ENCODE measurements around the gene HIVEP1.
A peak's percentile ranks its signal among the peaks of the same experiment; 100 is the strongest.
"Not testable (repeated sequence)": the region's sequence is repeated elsewhere in the genome, so short reads cannot be mapped to it uniquely, and the experiment has no call there.

HIVEP1 gene

GRCh38 chr6:12084681-12085080 is 72.6 kb downstream of the HIVEP1 start:
- Mint-ChIP-seq H3K27ac (no peak overlapping the region), H3K4me1 (ENCODE audit: low read depth) (peaks cover 21% of the 10 kb centered on the region), H3K36me3 (ENCODE audit: low read depth) (peaks cover 2% of the 10 kb centered on the region), H3K4me3 (no peak overlapping the region), H3K9me3 (no peaks in the 10 kb centered on the region), H3K27me3 (ENCODE audit: low read depth) (no peaks in the 10 kb centered on the region)

- H3K27me3 Mint-ChIP-seq (ENCODE audit: low read depth): no peaks in the 10 kb centered on the region
- H3K27ac Mint-ChIP-seq: no peak overlapping the region
- peaks cover 9% of the 10 kb centered on the region for H3K36me3 Mint-ChIP-seq (ENCODE audit: low read depth)
- no peak overlapping the region for H3K4me3 Mint-ChIP-seq
- peaks cover 9% of the 10 kb centered on the region for H3K4me1 Mint-ChIP-seq (ENCODE audit: low read depth)
- no peaks in the 10 kb centered on the region for H3K9me3 Mint-ChIP-seq
Measured at GRCh38 chr6:12088531-12088930, 76.4 kb downstream of the HIVEP1 start.

- no peak overlapping the region for H3K4me3 Mint-ChIP-seq
- H3K4me1 Mint-ChIP-seq (ENCODE audit: low read depth): peaks cover 9% of the 10 kb centered on the region
- H3K27me3 Mint-ChIP-seq (ENCODE audit: low read depth): no peaks in the 10 kb centered on the region
- no peaks in the 10 kb centered on the region for H3K9me3 Mint-ChIP-seq
- H3K36me3 Mint-ChIP-seq (ENCODE audit: low read depth): peaks cover 17% of the 10 kb centered on the region
- H3K27ac Mint-ChIP-seq: no peak overlapping the region
Measured at GRCh38 chr6:12090714-12091113, 78.6 kb downstream of the HIVEP1 start.

DNA sequence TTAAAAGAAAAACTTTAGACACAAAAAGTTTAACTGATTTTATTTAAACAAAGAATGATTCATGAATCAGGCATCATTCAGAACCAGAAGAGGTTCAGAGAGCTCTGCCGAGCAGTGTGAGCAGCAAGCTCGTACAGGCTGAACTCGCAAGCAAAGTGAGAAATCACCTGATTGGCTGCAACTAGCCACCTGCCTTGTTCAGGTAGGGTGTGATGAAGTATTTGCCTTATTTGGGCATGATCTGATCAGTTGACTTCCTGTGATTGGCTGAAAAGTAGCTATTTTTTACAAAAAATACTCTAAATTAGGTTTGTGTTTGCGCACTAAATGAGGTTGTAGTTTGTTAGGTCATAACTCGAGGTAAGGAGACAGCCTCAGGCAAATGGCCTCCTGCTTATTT is 80.7 kb downstream of the HIVEP1 start:
- no peak overlapping the region for H3K27ac Mint-ChIP-seq
- no peak overlapping the region for H3K4me3 Mint-ChIP-seq
- H3K4me1 Mint-ChIP-seq (ENCODE audit: low read depth): peaks cover 10% of the 10 kb centered on the region
- peaks cover 18% of the 10 kb centered on the region for H3K36me3 Mint-ChIP-seq (ENCODE audit: low read depth)
- H3K27me3 Mint-ChIP-seq (ENCODE audit: low read depth): no peaks in the 10 kb centered on the region
- H3K9me3 Mint-ChIP-seq: no peaks in the 10 kb centered on the region

DNA sequence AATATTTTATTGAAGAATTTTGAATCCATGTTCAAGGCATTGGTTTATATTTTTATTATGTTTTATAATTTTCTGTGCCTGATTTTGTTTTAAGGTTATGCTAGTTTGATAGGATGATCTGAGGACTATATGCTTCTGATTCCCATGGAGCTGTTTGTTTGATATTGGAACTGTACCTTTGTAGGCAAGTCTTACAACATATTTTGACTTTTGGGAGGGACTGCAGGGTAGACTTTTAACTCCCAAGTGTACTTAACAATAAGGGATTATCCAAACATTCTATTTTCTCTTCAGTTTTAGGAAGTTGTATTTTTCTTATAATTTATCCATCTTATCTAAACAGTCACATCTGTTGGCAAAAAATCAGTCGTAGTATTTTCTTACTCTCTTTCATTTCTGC is 82.6 kb downstream of the HIVEP1 start:
- H3K36me3 Mint-ChIP-seq (ENCODE audit: low read depth): peaks cover 19% of the 10 kb centered on the region
- peaks cover 9% of the 10 kb centered on the region for H3K4me1 Mint-ChIP-seq (ENCODE audit: low read depth)
- H3K27ac Mint-ChIP-seq: no peak overlapping the region
- no peak overlapping the region for H3K4me3 Mint-ChIP-seq
- no peaks in the 10 kb centered on the region for H3K27me3 Mint-ChIP-seq (ENCODE audit: low read depth)
- H3K9me3 Mint-ChIP-seq: no peaks in the 10 kb centered on the region

- Mint-ChIP-seq H3K36me3 (ENCODE audit: low read depth) (peaks cover 17% of the 10 kb centered on the region), H3K9me3 (no peaks in the 10 kb centered on the region), H3K27ac (no peak overlapping the region), H3K4me3 (no peak overlapping the region), H3K4me1 (ENCODE audit: low read depth) (peaks cover 9% of the 10 kb centered on the region), H3K27me3 (ENCODE audit: low read depth) (no peaks in the 10 kb centered on the region)
Measured at GRCh38 chr6:12096342-12096741, 84.2 kb downstream of the HIVEP1 start.

- Mint-ChIP-seq H3K9me3 (no peaks in the 10 kb centered on the region), H3K36me3 (ENCODE audit: low read depth) (peaks cover 17% of the 10 kb centered on the region), H3K27ac (no peak overlapping the region), H3K4me3 (no peak overlapping the region), H3K4me1 (ENCODE audit: low read depth) (peaks cover 20% of the 10 kb centered on the region), H3K27me3 (ENCODE audit: low read depth) (no peaks in the 10 kb centered on the region)
Measured at GRCh38 chr6:12097791-12098190, 85.7 kb downstream of the HIVEP1 start.

DNA sequence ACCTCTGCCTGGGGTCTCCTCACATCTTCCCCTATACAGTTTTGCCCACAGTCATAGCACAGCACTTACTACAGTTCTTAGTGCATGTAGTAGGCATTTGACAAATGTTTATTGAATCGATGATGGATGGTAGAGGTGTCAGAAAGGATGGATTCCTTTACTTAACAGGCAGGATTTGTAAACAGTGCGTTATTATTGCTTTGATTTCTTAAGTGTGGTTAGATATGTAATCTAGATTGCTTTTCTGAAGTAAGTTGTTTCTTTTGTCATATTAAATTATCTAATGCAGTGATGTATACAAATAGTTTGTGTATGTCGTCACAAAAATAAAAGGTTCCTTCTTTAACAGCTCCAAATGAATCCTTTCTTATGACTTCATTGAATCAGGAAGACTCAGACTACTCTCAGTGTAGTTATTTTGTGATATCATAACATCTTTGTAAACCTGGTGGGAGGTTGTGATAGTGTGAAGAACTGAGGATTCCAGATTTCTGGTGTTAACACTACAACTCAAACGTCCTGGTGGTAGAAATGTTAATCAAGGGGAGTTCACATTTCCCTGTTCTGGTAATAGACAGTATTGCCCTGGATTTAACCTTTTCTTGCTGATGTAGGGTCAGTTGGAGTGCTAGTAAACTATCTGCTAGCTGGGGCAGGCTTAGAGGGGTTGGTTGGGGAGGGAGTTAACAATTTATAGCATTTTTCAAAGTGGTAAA is 87.7 kb downstream of the HIVEP1 start:
- Mint-ChIP-seq H3K27me3 (ENCODE audit: low read depth) (no peaks in the 10 kb centered on the region), H3K4me3 (no peak overlapping the region), H3K27ac (no peak overlapping the region), H3K4me1 (ENCODE audit: low read depth) (peaks cover 22% of the 10 kb centered on the region), H3K36me3 (ENCODE audit: low read depth) (peaks cover 19% of the 10 kb centered on the region), H3K9me3 (no peaks in the 10 kb centered on the region)

DNA sequence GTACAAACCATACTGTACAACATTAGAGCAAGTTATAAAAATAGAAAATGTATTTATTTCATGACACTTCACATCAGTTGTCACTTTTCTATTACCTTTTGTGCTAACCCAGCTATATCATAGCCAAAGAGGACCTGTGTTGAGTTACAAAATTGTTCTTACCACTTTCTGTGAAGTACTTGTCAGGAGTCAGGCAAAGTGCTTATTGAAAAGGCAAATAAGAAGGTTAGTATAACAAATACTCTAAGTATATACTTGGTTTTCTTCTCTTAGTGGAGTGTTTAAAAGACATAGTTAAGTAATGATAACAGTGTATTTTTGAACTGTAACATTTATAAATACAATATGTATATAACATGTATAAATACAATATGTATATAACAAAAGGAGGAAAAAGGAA is 88.9 kb downstream of the HIVEP1 start:
- H3K4me1 Mint-ChIP-seq (ENCODE audit: low read depth): peaks cover 21% of the 10 kb centered on the region
- H3K4me3 Mint-ChIP-seq: no peak overlapping the region
- no peaks in the 10 kb centered on the region for H3K9me3 Mint-ChIP-seq
- peaks cover 20% of the 10 kb centered on the region for H3K36me3 Mint-ChIP-seq (ENCODE audit: low read depth)
- no peak overlapping the region for H3K27ac Mint-ChIP-seq
- H3K27me3 Mint-ChIP-seq (ENCODE audit: low read depth): no peaks in the 10 kb centered on the region

DNA sequence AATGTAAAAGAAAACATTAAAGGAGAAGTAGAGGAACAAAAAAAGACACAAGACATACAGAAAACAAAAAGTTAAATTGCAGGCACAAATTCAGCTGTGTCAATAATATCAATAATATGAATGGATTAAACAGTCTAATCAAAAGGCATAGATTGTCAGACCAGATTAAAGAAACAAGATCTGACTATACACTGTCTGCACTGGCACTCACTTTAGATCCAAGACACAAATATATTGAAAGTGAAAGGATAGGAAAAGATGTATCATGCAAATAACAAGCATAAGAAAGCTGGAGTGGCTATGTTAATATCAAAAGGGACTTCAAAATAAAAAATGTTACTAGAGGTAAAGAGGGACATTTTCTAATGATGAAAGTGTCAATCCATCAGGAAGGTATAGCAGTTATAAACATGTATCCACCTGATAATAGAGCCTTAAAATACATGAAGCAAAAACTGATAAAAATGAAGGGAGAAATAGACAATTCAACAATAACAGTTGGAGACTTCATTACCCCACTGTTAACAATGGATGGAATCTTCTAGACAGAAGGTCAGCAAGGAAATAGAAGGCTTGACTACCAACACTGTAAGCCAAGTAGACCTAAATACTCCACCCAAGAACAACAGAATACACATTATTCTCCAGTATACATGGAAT is 89.7 kb downstream of the HIVEP1 start:
- Mint-ChIP-seq H3K27ac (peak overlapping the region; percentile 38), H3K4me3 (no peak overlapping the region), H3K27me3 (ENCODE audit: low read depth) (no peaks in the 10 kb centered on the region), H3K36me3 (ENCODE audit: low read depth) (peaks cover 20% of the 10 kb centered on the region), H3K9me3 (no peaks in the 10 kb centered on the region), H3K4me1 (ENCODE audit: low read depth) (peaks cover 22% of the 10 kb centered on the region)

DNA sequence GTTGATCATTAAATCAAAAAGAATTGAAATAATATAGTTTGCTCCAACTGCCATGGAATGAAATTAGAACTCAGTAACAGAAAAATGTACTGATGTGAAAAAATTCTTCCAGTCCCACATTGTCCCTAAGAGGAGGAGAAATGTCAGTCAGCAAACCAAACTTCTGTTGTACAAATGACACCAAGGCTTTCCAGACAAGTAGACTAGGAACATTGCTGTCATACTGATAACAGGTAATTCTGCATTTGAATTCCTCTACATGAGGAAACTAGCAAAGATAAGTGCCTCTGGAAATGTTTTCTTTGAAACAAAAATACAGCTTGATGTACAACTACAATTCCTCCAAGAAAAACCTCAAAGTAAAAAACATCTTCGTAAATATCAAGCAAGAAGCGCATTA is 90.2 kb downstream of the HIVEP1 start:
- H3K27me3 Mint-ChIP-seq (ENCODE audit: low read depth): no peaks in the 10 kb centered on the region
- no peak overlapping the region for H3K27ac Mint-ChIP-seq
- peaks cover 22% of the 10 kb centered on the region for H3K4me1 Mint-ChIP-seq (ENCODE audit: low read depth)
- peaks cover 21% of the 10 kb centered on the region for H3K36me3 Mint-ChIP-seq (ENCODE audit: low read depth)
- no peaks in the 10 kb centered on the region for H3K9me3 Mint-ChIP-seq
- no peak overlapping the region for H3K4me3 Mint-ChIP-seq

DNA sequence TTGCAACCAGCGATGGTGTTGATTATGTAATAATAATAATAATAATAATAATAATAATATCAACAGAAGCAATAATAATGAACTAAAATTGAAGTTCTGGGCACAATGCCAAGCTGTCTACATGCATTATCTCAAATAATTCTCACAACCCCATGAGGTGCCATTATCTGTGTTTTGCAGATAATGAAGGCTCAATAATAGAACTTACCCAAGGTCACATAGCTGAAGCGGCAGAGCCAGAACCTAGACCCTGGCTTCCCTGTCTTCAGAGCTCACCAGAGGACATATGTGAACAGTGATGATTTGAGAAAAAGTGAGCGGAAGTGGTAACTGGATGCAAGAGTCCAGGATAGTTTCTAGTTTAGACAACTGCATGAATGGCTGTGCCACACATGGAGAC is 91.0 kb downstream of the HIVEP1 start:
- H3K27ac Mint-ChIP-seq: no peak overlapping the region
- peaks cover 19% of the 10 kb centered on the region for H3K4me1 Mint-ChIP-seq (ENCODE audit: low read depth)
- H3K36me3 Mint-ChIP-seq (ENCODE audit: low read depth): peaks cover 20% of the 10 kb centered on the region
- no peak overlapping the region for H3K4me3 Mint-ChIP-seq
- no peaks in the 10 kb centered on the region for H3K27me3 Mint-ChIP-seq (ENCODE audit: low read depth)
- no peaks in the 10 kb centered on the region for H3K9me3 Mint-ChIP-seq

GRCh38 chr6:12105271-12105670 is 93.2 kb downstream of the HIVEP1 start:
- Mint-ChIP-seq H3K4me1 (ENCODE audit: low read depth) (peaks cover 29% of the 10 kb centered on the region), H3K9me3 (no peaks in the 10 kb centered on the region), H3K36me3 (ENCODE audit: low read depth) (peaks cover 28% of the 10 kb centered on the region), H3K27ac (no peak overlapping the region), H3K4me3 (no peak overlapping the region), H3K27me3 (ENCODE audit: low read depth) (no peaks in the 10 kb centered on the region)

DNA sequence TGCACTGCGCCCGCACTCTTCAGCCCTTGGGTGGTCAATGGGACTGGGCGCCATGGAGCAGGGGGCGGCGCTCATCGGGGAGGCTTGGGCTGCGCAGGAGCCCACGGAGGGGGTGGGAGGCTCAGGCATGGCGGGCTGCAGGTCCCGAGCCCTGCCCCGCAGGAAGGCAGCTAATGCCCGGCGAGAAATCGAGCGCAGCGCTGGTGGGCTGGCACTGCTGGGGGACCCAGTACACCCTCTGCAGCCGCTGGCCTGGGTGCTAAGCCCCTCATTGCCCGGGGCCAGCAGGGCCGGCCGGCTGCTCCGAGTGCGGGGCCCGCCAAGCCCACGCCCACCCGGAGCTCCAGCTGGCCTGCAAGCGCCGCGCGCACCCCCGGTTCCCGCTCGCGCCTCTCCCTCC is 96.3 kb downstream of the HIVEP1 start:
- not testable (repeated sequence) for H3K27me3 Mint-ChIP-seq (ENCODE audit: low read depth); H3K4me3 Mint-ChIP-seq; H3K27ac Mint-ChIP-seq; H3K9me3 Mint-ChIP-seq
- Mint-ChIP-seq H3K4me1 (ENCODE audit: low read depth) (peaks cover 35% of the 10 kb centered on the region), H3K36me3 (ENCODE audit: low read depth) (peaks cover 31% of the 10 kb centered on the region)

DNA sequence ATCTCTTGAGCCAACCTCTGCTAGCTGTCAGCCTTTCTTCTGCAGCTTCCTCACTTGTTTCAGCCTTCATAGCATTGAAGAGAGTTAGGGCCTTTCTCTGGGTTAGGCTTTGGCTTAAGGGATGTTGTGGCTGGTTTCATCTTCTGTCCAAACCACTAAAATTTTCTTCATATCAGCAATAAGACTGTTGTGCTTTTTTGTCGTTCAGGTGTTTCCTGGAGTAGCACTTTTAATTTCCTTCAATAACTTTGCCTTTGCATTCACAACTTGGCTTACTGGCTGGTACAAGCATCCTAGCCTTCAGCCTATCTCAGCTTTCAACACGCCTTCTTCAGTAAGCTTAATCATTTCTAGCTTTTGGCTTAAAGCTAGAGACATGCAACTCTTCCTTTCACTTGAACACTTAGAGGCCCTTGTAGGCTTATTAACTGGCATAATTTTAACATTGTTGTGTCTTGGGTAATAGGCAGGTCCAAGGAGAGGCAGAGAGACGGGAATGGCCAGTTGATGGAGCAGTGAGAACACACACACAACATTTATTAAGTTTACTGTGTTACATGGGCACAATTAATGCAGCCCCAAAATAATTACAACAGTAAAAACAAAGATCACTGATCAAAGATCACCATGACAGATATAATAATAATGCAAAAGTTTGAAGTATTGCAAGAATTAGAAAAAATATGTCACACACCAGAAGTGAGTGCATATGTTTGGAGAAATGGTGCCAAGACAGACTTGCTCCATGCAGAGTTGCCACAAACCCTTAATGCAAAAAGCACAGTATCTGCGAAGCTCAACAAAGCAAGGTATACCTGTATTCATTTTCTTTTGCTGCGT is 98.6 kb downstream of the HIVEP1 start:
- Mint-ChIP-seq H3K4me1 (ENCODE audit: low read depth) (peaks cover 52% of the 10 kb centered on the region), H3K27ac (peak overlapping the region; percentile 85)

More for the DNA sequence above, 98.6 kb downstream of the HIVEP1 start:
- H3K27me3 Mint-ChIP-seq (ENCODE audit: low read depth): no peaks in the 10 kb centered on the region
- H3K9me3 Mint-ChIP-seq: no peaks in the 10 kb centered on the region
- peak overlapping the region; percentile 11 for H3K4me3 Mint-ChIP-seq
- peaks cover 36% of the 10 kb centered on the region for H3K36me3 Mint-ChIP-seq (ENCODE audit: low read depth)

All from T-helper 1 cell treated with Interleukin-12 subunit alpha and Interleukin-12 subunit beta and Interleukin-4 antibody, amounts not matched to agents 30 μg/mL and 1 μg/mL, for 36 hours (primary cell).